K562 (cell line): ENCODE measurements around the gene STK16. TPM values are rescaled to one million over a fixed set of nuclear protein-coding genes. Genes with fewer than 3 reads are reported as not detected.

Source experiments
- ATAC-seq: fragments of 200-7000 bp; cut with Tn5 transposase; 3 replicates; pipeline ENCODE4 v1.9.1; 2020; ENCODE audit warnings: moderate library complexity
- BruUV-seq: library from RNA; stranded (reverse); fragments of 400-500 nt; replicated peaks from 2 replicates; lab custom pipeline; 2021; lab: Mats Ljungman, UMichigan
- CTCF ChIA-PET: fragments of 300-600 bp; formaldehyde crosslinking; extraction: SDS; loops from one replicate; lab custom pipeline; 2021; ENCODE audit warnings: low intra/inter-chr PET ratio; lab: Yijun Ruan, JAX
- POLR2A ChIA-PET: fragments of 300-600, 350-650 bp; sonication (Branson Sonifier 250); formaldehyde crosslinking; extraction: SDS; loops from one replicate; lab custom pipeline; 2021; ENCODE audit warnings: antibody characterized with exemption, inconsistent platforms; lab: Yijun Ruan, JAX
- DNase-seq, 4 experiments: peaks; one replicate each; pipeline versions ENCODE4 v3.0.0 to v3.0.0-alpha.2; 2011 to 2018; ENCODE audit warnings: low spot score in 3 of 4, mixed read lengths in 3 of 4; ENCODE audit errors: extremely low read depth in 1 of 4
- FAIRE-seq: peaks from 2 replicates; lab custom pipeline; 2011; peaks lifted over from hg19 to GRCh38; lab: Jason Lieb, UNC
- H2AFZ ChIP-seq: 2 replicates; pipeline ENCODE4 v1.6.0; 2011; ENCODE audit warnings: low read depth, low read length, control low read depth, inconsistent platforms
- H3K27ac ChIP-seq: fragments of 200-600 bp; 3 replicates; pipeline ENCODE4 v1.8.0; 2011; ENCODE audit warnings: low read depth, mild to moderate bottlenecking, control low read depth, inconsistent platforms, low read length, moderate library complexity, mixed read lengths; ENCODE audit errors: extremely low read depth
- H3K27me3 ChIP-seq, 2 experiments: fragments of 300-600 bp in 1 of 2; 2 replicates in 1 of 2; 3 replicates in 1 of 2; pipeline versions ENCODE4 v1.6.0 to v1.8.0; 2011; ENCODE audit warnings: inconsistent platforms in 2 of 2, low read length in 2 of 2, mild to moderate bottlenecking in 1 of 2, mixed read lengths in 1 of 2, moderate library complexity in 1 of 2; ENCODE audit not compliant: control insufficient read depth in 2 of 2, insufficient read depth in 2 of 2
- H3K36me3 ChIP-seq: fragments of 300-600 bp; 3 replicates; pipeline ENCODE4 v1.8.0; 2011; ENCODE audit warnings: mild to moderate bottlenecking, low read length, inconsistent platforms; ENCODE audit not compliant: control insufficient read depth, insufficient read depth
- H3K4me1 ChIP-seq, 2 experiments: fragments of 200-600 bp in 1 of 2; replicated peaks in 1 of 2; 2 replicates in 1 of 2; 3 replicates in 1 of 2; pipeline versions ENCODE4 v1.5.1 to v1.8.0; 2011; ENCODE audit warnings: inconsistent platforms in 2 of 2, low read length in 2 of 2, mild to moderate bottlenecking in 1 of 2, mixed read lengths in 1 of 2, moderate library complexity in 1 of 2; ENCODE audit not compliant: control insufficient read depth in 2 of 2, insufficient read depth in 2 of 2
- H3K4me2 ChIP-seq: 2 replicates; pipeline ENCODE4 v1.6.1; 2011; ENCODE audit warnings: low read length, control low read depth, inconsistent platforms, mixed read lengths; ENCODE audit not compliant: insufficient read depth
- H3K4me3 ChIP-seq: fragments of 200-600 bp; sonication (generic), shearing (Covaris generic); 2 replicates; pipeline ENCODE4 v1.5.1; 2016; ENCODE audit warnings: control low read depth, inconsistent platforms
- H3K79me2 ChIP-seq: fragments of 200-600 bp; 3 replicates; pipeline ENCODE4 v1.8.0; 2011; ENCODE audit warnings: low read length, inconsistent platforms; ENCODE audit not compliant: control insufficient read depth, insufficient read depth
- H3K9ac ChIP-seq, 2 experiments: 2 replicates each; pipeline versions ENCODE4 v1.6.0 to v1.6.1; 2011; ENCODE audit warnings: low read depth in 2 of 2, low read length in 2 of 2, control low read depth in 1 of 2, inconsistent platforms in 1 of 2, mild to moderate bottlenecking in 1 of 2, mixed read lengths in 1 of 2; ENCODE audit not compliant: insufficient read depth in 1 of 2
- H3K9me1 ChIP-seq: one replicate; pipeline ENCODE4 v1.6.0; 2011; ENCODE audit warnings: inconsistent platforms, mild to moderate bottlenecking, low read length, moderate library complexity; ENCODE audit not compliant: control insufficient read depth, insufficient read depth
- H3K9me3 ChIP-seq: replicated peaks from 2 replicates; pipeline ENCODE4 v1.5.1; 2011; ENCODE audit warnings: low read depth, low read length, inconsistent platforms; ENCODE audit not compliant: control insufficient read depth, insufficient read depth
- H4K20me1 ChIP-seq: replicated peaks from 2 replicates; pipeline ENCODE4 v1.6.1; 2011; ENCODE audit warnings: low read length, inconsistent platforms, mixed read lengths; ENCODE audit not compliant: control insufficient read depth, insufficient read depth
- BACH1 ChIP-seq: fragments of 200-800 bp; sonication (Bioruptor generic); IDR thresholded peaks from 2 replicates; pipeline ENCODE4 v1.6.1; 2016; ENCODE audit warnings: missing genetic modification characterization, missing compliant biosample characterization
- CEBPG ChIP-seq, 3 experiments: fragments of 200-800 bp in 1 of 3; sonication (Bioruptor generic) in 1 of 3; sonication (generic) in 1 of 3; formaldehyde crosslinking in 1 of 3; IDR thresholded peaks in 2 of 3; conservative IDR thresholded peaks in 1 of 3; 2 replicates each; pipeline versions ENCODE4 v1.6.1 to v1.8.0; 2016 to 2022; ENCODE audit warnings: missing compliant biosample characterization in 2 of 3, missing genetic modification characterization in 2 of 3, mild to moderate bottlenecking in 1 of 3, missing genetic modification reagents in 1 of 3
- CXXC5 ChIP-seq: fragments of 250-450 bp; sonication (Bioruptor Pico); IDR thresholded peaks from 2 replicates; pipeline ENCODE4 v1.8.0; 2022; ENCODE audit warnings: inconsistent platforms, mild to moderate bottlenecking, moderate library complexity
- DMBX1 ChIP-seq: fragments of 250-450 bp; sonication (Bioruptor Pico); IDR thresholded peaks from 2 replicates; pipeline ENCODE4 v1.8.0; 2022; ENCODE audit warnings: inconsistent platforms, mild to moderate bottlenecking, moderate library complexity, borderline replicate concordance
- ETV5 ChIP-seq: sonication (generic); formaldehyde crosslinking; IDR thresholded peaks from 2 replicates; pipeline ENCODE4 v1.4.0; 2020; ENCODE audit warnings: low read depth, mild to moderate bottlenecking, missing genetic modification reagents
- EWSR1 ChIP-seq: fragments of 450-650 bp; IDR thresholded peaks from 2 replicates; pipeline ENCODE4 v1.6.1; 2018; ENCODE audit warnings: borderline replicate concordance, mild to moderate bottlenecking, low read depth, moderate library complexity; ENCODE audit not compliant: partially characterized antibody
- FOSL1 ChIP-seq: fragments of 200-800 bp; sonication (Bioruptor generic); conservative IDR thresholded peaks from 2 replicates; pipeline ENCODE4 v1.6.1; 2016; ENCODE audit warnings: missing genetic modification characterization, missing compliant biosample characterization
- HDAC8 ChIP-seq: fragments of 450-650 bp; IDR thresholded peaks from 2 replicates; pipeline ENCODE4 v1.6.1; 2016; ENCODE audit warnings: mild to moderate bottlenecking, missing genetic modification characterization, moderate library complexity, missing compliant biosample characterization
- LEF1 ChIP-seq: fragments of 450-650 bp; IDR thresholded peaks from 2 replicates; pipeline ENCODE4 v1.6.1; 2016; ENCODE audit warnings: mild to moderate bottlenecking
- MTA1 ChIP-seq: fragments of 450-650 bp; IDR thresholded peaks from 2 replicates; pipeline ENCODE4 v1.6.1; 2017; ENCODE audit warnings: borderline replicate concordance
- MYC ChIP-seq, 2 experiments: fragments of 250-450 bp in 1 of 2; sonication (Bioruptor Pico) in 1 of 2; IDR thresholded peaks; 2 replicates each; pipeline versions ENCODE4 v1.5.1 to v1.6.1; 2012 to 2021; ENCODE audit warnings: low read depth in 2 of 2, borderline replicate concordance in 1 of 2, improper control_type of control experiment in 1 of 2, low read length in 1 of 2, mild to moderate bottlenecking in 1 of 2, moderate library complexity in 1 of 2
- POLR2B ChIP-seq: fragments of 450-650 bp; IDR thresholded peaks from 2 replicates; pipeline ENCODE4 v1.6.1; 2018; ENCODE audit warnings: low read depth; ENCODE audit not compliant: partially characterized antibody
- POU5F1 ChIP-seq: fragments of 150-350 bp; IDR thresholded peaks from 2 replicates; pipeline ENCODE4 v1.6.1; 2014; ENCODE audit warnings: borderline replicate concordance, low read length, low read depth, mild to moderate bottlenecking; ENCODE audit not compliant: partially characterized antibody
- RBM14 ChIP-seq: fragments of 200-400 bp; formaldehyde crosslinking; IDR thresholded peaks from 2 replicates; pipeline ENCODE4 v1.6.1; 2018; ENCODE audit warnings: low read depth, mild to moderate bottlenecking, low read length, moderate library complexity, borderline replicate concordance; ENCODE audit not compliant: insufficient read depth
- SIN3A ChIP-seq, 2 experiments: fragments of 150-350 bp in 1 of 2; IDR thresholded peaks; 2 replicates each; pipeline ENCODE4 v1.6.1; 2011 to 2016; ENCODE audit warnings: borderline replicate concordance in 2 of 2, low read depth in 2 of 2, low read length in 2 of 2, mild to moderate bottlenecking in 2 of 2, moderate library complexity in 2 of 2; ENCODE audit not compliant: control insufficient read depth in 1 of 2
- SREBF1 ChIP-seq: fragments of 150-350 bp; IDR thresholded peaks from 2 replicates; pipeline ENCODE4 v1.6.1; 2014; ENCODE audit warnings: antibody characterized with exemption, low read depth, low read length, borderline replicate concordance
- TEAD1 ChIP-seq, 2 experiments: fragments of 450-650 bp in 1 of 2; sonication (generic) in 1 of 2; formaldehyde crosslinking; IDR thresholded peaks; 2 replicates each; pipeline versions ENCODE4 v1.4.0 to v1.8.0; 2020 to 2022; ENCODE audit warnings: mild to moderate bottlenecking in 2 of 2, missing genetic modification reagents in 1 of 2
- ZNF551 ChIP-seq: fragments of 250-450 bp; sonication (Bioruptor Pico); IDR thresholded peaks from 2 replicates; pipeline ENCODE4 v1.5.0; 2021; ENCODE audit warnings: mild to moderate bottlenecking, moderate library complexity
- WGBS: fragments of 100-300 bp; shearing (Covaris generic); methylation state at CpG from one replicate; pipeline ENCODE4 v1.1.6; 2016; ENCODE audit warnings: low coverage, mixed read lengths; ENCODE audit not compliant: insufficient coverage; ENCODE audit errors: missing lambda C conversion rate; 5-methylcytosine and 5-hydroxymethylcytosine counted together
- in situ Hi-C: fragments of 300-500 bp; cut with MboI; formaldehyde crosslinking; loops from 4 replicates; pipeline ENCODE4 v1.15.0; 2018; ENCODE audit warnings: inconsistent platforms, mixed read lengths
- intact Hi-C: fragments of 100-400 bp; cut with micrococcal nuclease; formaldehyde crosslinking; loops from 2 replicates; pipeline ENCODE4 v1.14.2; 2022
- polyA plus RNA-seq, 8 experiments: library from polyadenylated mRNA; depleted of rRNA in 4 of 8; stranded (reverse) in 5 of 8; unstranded in 3 of 8; fragments of >200 nt; fragmentation: Nextera tagmentation in 2 of 8; fragmentation: Illumina TruSeq in 1 of 8; extraction: Ambion mirVana in 2 of 8; extraction: Trizol in 1 of 8; gene quantifications; 2 replicates each; pipeline versions ENCODE4 v1.2.1 to v1.2.3, GENCODE V29; 2011 to 2014; ENCODE audit warnings: inconsistent platforms in 1 of 8, missing spikeins in 1 of 8
- total RNA-seq, 7 experiments: library from RNA; depleted of rRNA in 6 of 7; stranded (reverse); fragments of >200 nt in 6 of 7; fragmentation: Illumina TruSeq in 2 of 7; extraction: Trizol in 2 of 7; gene quantifications; 2 replicates each; pipeline versions ENCODE4 v1.2.1 to v1.2.3, GENCODE V29; 2011 to 2021; ENCODE audit warnings: low replicate concordance in 1 of 7
- TF ChIP-seq, protein P1 (sequence below), 2 experiments: fragments of 250-450 bp in 1 of 2; fragments of 450-650 bp in 1 of 2; sonication (Bioruptor Pico) in 1 of 2; IDR thresholded peaks; 2 replicates each; pipeline versions ENCODE4 v1.6.1 to v1.8.0; 2016 to 2021; ENCODE audit warnings: mild to moderate bottlenecking in 2 of 2, moderate library complexity in 2 of 2, missing compliant biosample characterization in 1 of 2, missing genetic modification characterization in 1 of 2

STK16 gene
- total and polyA plus RNA-seq, 9 of the 15 experiments (the other 6 are each of a cell fraction or from before 2014, with no cell fraction given): 5.4 to 36.2 (median 17.8) TPM

GRCh38 chr2:219229305-219230058 is 15.8 kb upstream of the STK16 start, which contains the start of the genes ANKZF1 and ATG9A:
Gene ANKZF1 (plus strand): TSS chr2:219229806. CDS start chr2:219230258, 452 bp downstream.
Gene ATG9A (minus strand): TSS chr2:219229636. CDS start chr2:219228024, 1,612 bp downstream.
- BruUV-seq: no TSS peak
- Histone ChIP-seq H3K4me3 (peak within 1 kb of the TSS; percentile 90), H3K4me2 (peak within 1 kb of the TSS; percentile 98), H3K9me1 (no peaks in the 10 kb centered on the region), H3K79me2 (peaks cover 52% of the 10 kb centered on the region), H3K9me3 (no peaks in the 10 kb centered on the region), H4K20me1 (no peaks in the 10 kb centered on the region), H3K27ac (peak within 1 kb of the TSS; percentile 90), H3K27me3 (no peaks in the 10 kb centered on the region), H3K36me3 (peaks cover 61% of the 10 kb centered on the region), H3K4me1 (peaks cover 13 to 16% of the 10 kb centered on the region in 2 experiments; a peak in 4 of 5 replicates), H3K9ac (peak within 1 kb of the TSS; percentile 96 to 97), H2AFZ (peak within 1 kb of the TSS; percentile 91)
- WGBS: under 1% methylated on average over 49 of the region's 80 CpGs
- in situ Hi-C loops (no loop called here), intact Hi-C loops (loop anchor here (1.0 to 5.0 kb wide), 4 partner anchors 11 to 68 kb away; partner anchors contain the start of genes ABCB6, GLB1L, STK16 and ZFAND2B)
- DNase-seq: peak; percentile 84 to 97 (median 90)
- POLR2A ChIA-PET: interaction anchor here (0.6 to 2.1 kb wide), 11 partner anchors 8 to 59 kb away, joined by 3 to 12 read pairs (median 5); partner anchors contain the start of genes ABCB6, GLB1L, STK16 and ZFAND2B
- CTCF ChIA-PET: no interaction called here
- peak; percentile 99 for FAIRE-seq
- peak; percentile 98 for ATAC-seq
- TF ChIP-seq SREBF1 (no peak), LEF1 (no peak), POLR2B (peak; percentile 81), ZNF551 (CRISPR knock-in tag) (no peak), CEBPG (CRISPR knock-in tag; IDR thresholded peaks at IDR 0.05) (peak; percentile 59; the same call in 1 of the 2 replicates), CEBPG (tag; conservative IDR thresholded peaks at IDR 0.05 in 1 of 2, IDR thresholded peaks at IDR 0.05 in 1 of 2) (no peak), EWSR1 (no peak), POU5F1 (peak; percentile 74), CXXC5 (peak; percentile 85), MYC (IDR thresholded peaks at IDR 0.05; ENCODE audit: low read depth, low read length) (peak; percentile 82), MYC (CRISPR knock-in tag; IDR thresholded peaks at IDR 0.05; ENCODE audit: borderline replicate concordance, low read depth) (no peak), BACH1 (tag) (peak; percentile 79; the same call in 1 of the 2 replicates), FOSL1 (peak; percentile 43), ETV5 (CRISPR knock-in tag) (no peak), MTA1 (no peak), DMBX1 (CRISPR knock-in tag) (peak; percentile 90; the same call in 1 of the 2 replicates), TEAD1 (CRISPR knock-in tag; IDR thresholded peaks at IDR 0.05) (peak in 1 of 2 experiments; percentile 71; a peak in 1 of 4 replicates), RBM14 (no peak), HDAC8 (tag) (0 out of 2 replicates have a peak, but pooled peaks have one; percentile 66), SIN3A (IDR thresholded peaks at IDR 0.05; ENCODE audit: borderline replicate concordance in 2 of 2, control insufficient read depth in 1 of 2, low read depth in 2 of 2, low read length in 2 of 2) (peak; percentile 42 to 45; a peak in 2 of 4 replicates)
- TF ChIP-seq, protein P1, sequence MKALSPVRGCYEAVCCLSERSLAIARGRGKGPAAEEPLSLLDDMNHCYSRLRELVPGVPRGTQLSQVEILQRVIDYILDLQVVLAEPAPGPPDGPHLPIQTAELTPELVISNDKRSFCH (CRISPR knock-in tag; IDR thresholded peaks at IDR 0.05): no peak
- TF ChIP-seq, protein P1 (tag; IDR thresholded peaks at IDR 0.05): no peak
